HPDE6-E6E7 (cell line): ENCODE results near the gene SLC4A4.

Source experiments
- DNase-seq: peaks from one replicate; pipeline ENCODE4 v3.0.0; 2011; ENCODE audit warnings: missing footprints; ENCODE audit errors: extremely low spot score

The SLC4A4 gene

GRCh38 chr4:71338846-71339593, at the start of gene SLC4A4:
Gene SLC4A4 (plus strand): TSS chr4:71339020.
- DNase-seq = peak; percentile 14

GRCh38 chr4:71290074-71290473, 48.7 kb upstream of the SLC4A4 start:
- no peak for DNase-seq

GRCh38 chr4:71290476-71290875, 48.3 kb upstream of the SLC4A4 start:
- DNase-seq = no peak

DNA sequence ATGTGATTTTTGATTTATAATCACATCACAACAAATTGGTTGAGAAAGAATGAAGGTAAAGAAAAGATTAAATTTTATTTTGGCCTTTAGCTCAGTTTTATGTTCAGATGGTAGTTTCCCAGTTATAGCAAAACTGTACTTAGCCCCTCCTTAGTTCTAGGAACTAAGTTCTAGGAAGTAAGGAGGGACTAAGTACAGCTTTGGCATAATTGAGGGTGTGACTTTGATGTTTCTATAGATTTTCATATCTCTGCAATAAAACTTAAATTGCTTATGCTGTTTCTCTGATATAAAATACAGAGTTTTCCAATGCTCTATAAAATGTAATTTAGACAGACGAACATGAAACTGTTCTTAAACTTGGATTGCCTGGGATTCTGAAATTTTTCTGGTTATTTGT, 46.6 kb upstream of the SLC4A4 start:
- DNase-seq = no peak

- peak; percentile 16 for DNase-seq
Measured at GRCh38 chr4:71293705-71294104, 45.1 kb upstream of the SLC4A4 start.

- DNase-seq = no peak
Measured at GRCh38 chr4:71294301-71294700, 44.5 kb upstream of the SLC4A4 start.

DNA sequence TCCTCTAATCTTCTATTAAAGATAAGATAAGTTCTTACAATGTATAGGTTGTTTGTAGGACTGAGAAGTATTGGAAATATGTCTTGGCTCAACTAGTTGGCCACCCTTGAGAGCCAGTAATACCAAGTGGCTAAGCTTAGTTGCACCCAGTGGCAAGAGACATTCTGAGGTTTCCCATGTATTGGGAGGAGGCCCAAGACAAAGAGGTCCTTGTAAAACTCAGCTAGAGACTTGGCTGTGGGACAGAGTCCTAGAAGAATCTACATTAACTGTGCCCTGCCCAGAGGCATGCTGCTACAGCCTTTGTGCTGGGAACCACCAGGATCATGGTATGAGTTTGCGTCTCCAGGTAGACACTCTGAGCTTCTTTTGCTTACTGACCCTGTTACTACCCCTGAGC, 41.9 kb upstream of the SLC4A4 start:
- DNase-seq = no peak

- DNase-seq = no peak
Measured at GRCh38 chr4:71300362-71300761, 38.5 kb upstream of the SLC4A4 start.

- DNase-seq = no peak
Measured at GRCh38 chr4:71300964-71301363, 37.9 kb upstream of the SLC4A4 start.

DNA sequence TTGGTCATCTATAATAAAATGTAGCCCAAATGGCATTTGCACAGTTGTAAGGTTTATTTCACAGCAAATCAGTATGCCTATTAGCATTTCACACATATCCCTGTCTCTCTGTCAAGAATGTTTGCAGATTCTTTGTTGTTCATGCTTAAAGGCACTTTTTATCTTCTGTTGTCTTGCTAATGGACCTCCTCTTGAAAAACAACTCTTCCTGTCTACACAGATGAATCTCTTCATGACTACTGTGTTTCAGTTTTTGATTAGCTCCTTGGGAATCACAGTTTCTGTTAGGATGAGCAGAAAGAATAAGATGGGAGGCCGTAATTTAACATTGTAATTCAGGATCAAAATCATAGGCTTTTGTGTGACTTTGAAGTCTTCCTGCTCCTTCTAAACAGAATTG, 35.5 kb upstream of the SLC4A4 start:
- DNase-seq = no peak

GRCh38 chr4:71303850-71304249, 35.0 kb upstream of the SLC4A4 start:
- no peak for DNase-seq

GRCh38 chr4:71304289-71304850, 34.5 kb upstream of the SLC4A4 start:
- no peak for DNase-seq

DNA sequence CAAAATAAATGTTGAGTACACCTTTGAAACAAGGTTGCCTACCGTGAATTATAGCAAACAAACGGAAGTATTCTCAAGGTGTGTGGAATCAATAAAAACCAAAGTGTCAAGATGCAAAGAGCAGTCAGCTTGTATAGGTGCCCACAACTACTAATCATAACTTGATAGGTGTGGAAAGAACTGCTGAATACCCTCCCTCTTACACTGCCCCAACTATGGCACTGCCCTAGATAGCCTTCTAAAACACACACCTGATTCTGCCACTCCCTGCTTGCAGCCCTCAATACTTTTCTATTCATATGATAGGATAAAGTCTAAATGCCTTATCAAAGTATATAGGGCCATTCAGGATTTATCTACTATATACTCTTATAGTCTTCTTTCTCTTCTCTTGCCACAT, 31.1 kb upstream of the SLC4A4 start:
- no peak for DNase-seq

DNA sequence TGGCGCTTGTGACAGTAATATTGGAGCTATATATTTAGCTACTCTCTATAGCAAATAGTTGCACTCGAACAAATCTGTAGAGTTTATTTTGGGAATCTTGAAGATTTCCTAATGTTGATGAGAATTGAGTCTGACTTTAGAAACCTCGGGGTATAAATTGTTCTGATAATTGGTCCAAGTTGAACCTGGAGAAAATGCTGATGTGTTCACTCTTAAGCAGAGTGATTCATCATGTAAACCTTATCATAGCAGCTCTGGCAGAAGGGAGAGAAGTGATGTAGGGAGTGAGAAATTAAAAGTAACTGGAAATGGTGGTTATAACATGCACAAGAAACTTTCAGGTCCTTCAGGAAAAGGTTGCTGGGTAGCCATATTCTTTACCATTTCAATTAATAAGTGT, 16.4 kb upstream of the SLC4A4 start:
- no peak for DNase-seq

DNA sequence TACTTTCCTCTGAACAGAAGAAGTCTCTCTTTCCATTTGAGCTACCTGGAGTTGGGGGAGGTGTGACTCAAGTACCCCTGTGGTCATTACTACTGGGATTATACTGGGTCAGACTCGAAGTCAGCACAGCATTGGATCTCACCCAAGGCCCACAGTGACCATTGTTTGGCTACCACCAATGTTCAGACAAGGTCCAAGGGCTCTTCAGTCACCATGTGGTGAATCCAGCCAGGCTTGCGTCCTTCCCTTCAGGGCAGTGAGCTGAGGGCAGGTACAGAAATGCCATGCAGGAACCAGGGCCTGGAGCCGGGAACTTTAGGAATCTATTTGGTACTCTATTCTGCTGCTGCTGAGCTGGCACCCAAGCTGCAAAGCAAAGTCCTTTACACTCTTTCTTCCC, 5.5 kb upstream of the SLC4A4 start:
- DNase-seq = no peak

GRCh38 chr4:71333960-71334359, 4.9 kb upstream of the SLC4A4 start:
- DNase-seq = no peak

- peak; percentile 8 for DNase-seq
Measured at GRCh38 chr4:71334465-71334882, 4.3 kb upstream of the SLC4A4 start.

DNA sequence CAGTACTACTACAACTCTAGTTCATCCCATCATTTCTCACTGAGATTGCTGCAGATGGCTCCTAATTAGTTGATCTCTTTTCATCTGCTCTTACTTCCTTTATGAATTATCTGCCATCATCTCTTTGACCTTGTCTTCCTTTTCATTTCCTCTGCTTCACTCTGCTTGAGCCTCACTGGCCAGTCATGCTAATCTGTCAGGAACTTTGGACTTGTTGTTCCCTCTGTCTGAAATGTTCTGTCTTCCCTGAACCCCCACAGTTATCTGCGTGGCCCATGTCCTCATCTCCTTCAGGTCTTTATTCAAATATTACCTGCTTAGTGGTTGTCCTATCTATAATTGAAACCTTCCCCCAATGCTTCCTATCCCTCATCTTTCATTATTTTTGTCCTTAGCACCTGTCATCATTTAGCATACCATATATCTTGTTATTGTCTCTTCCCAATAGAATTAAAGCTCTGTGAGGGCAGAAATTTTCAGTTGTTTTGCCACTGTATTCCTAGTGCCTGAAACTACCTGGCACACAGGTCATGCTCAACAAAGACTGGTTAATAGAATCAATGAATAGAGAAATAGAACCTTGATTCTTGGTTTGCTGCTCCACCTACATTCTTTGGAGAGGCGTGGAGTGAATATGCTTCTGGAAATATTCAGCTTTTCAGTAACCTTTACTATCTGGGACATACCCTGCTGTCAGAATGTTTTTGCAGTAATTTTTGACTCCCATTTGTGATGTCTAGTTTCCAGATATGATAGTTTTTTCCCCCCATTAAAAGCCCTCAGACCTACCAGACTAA, 5.0 kb downstream of the SLC4A4 start:
- DNase-seq = no peak

GRCh38 chr4:71346710-71347109, 7.9 kb downstream of the SLC4A4 start:
- DNase-seq = no peak

- DNase-seq = no peak
Measured at GRCh38 chr4:71348586-71348985, 9.8 kb downstream of the SLC4A4 start.

DNA sequence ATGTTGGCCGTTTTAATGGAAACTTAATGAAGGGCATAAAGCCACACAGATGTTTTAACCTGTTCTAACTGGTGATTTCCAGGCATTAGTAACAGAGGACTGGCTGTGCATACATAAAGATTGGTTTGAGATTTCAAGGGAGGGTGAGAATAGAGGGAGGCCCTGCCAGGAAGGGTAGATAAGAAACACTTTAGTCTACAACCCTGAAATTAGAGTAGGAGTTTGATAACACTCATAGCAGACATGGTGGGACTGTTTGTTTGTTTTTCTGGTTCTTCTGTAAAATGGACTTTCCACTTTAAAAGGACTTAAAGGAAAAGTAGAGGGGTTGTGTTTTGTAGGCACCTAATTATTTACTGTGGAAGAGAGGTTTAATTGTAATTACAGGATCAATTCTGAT, 16.2 kb downstream of the SLC4A4 start:
- DNase-seq = no peak

- DNase-seq = no peak
Measured at GRCh38 chr4:71355971-71356370, 17.2 kb downstream of the SLC4A4 start.
